ENCODE results near the gene TSEN54.

TSEN54 gene

DNA sequence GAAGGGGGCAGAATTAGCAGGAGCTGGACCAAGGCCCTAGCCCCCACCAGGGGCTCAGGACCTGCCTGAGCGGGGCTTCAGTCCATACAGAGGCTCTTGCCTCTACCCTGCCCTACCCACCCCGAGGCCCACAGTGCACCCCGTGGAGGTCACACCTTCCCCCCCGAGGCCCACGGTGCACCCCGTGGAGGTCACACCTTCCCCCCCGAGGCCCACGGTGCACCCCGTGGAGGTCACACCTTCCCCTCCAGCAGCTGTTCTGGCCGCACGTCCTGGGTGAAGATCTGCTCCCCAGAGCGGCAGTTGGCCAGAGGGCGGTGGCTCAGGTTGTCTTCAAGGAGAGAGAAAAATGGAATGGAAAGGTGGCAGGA is 12.4 kb upstream of the TSEN54 start:
- no CpG with 5 or more reads among the region's 13 CpGs for WGBS (ENCODE audit: insufficient coverage, insufficient read length)
- DNase-seq (ENCODE audit: low read depth, low spot score): no peak
- H3K36me3 ChIP-seq (ENCODE audit: control insufficient read depth, insufficient read depth, low read length): peaks cover 23% of the 10 kb centered on the region
- no peaks in the 10 kb centered on the region for H3K27me3 ChIP-seq (ENCODE audit: control insufficient read depth, insufficient read depth, low read length)
- H3K27ac ChIP-seq (ENCODE audit: low read length): no peak overlapping the region
- no peaks in the 10 kb centered on the region; the same call in 1 of the 2 replicates for H3K4me1 ChIP-seq (ENCODE audit: control insufficient read depth, insufficient read depth, low read length)
- no peaks in the 10 kb centered on the region for H3K9me3 ChIP-seq (ENCODE audit: control insufficient read depth, insufficient read depth, low read length)
- no peak overlapping the region for H3K4me3 ChIP-seq (ENCODE audit: low read length)

DNA sequence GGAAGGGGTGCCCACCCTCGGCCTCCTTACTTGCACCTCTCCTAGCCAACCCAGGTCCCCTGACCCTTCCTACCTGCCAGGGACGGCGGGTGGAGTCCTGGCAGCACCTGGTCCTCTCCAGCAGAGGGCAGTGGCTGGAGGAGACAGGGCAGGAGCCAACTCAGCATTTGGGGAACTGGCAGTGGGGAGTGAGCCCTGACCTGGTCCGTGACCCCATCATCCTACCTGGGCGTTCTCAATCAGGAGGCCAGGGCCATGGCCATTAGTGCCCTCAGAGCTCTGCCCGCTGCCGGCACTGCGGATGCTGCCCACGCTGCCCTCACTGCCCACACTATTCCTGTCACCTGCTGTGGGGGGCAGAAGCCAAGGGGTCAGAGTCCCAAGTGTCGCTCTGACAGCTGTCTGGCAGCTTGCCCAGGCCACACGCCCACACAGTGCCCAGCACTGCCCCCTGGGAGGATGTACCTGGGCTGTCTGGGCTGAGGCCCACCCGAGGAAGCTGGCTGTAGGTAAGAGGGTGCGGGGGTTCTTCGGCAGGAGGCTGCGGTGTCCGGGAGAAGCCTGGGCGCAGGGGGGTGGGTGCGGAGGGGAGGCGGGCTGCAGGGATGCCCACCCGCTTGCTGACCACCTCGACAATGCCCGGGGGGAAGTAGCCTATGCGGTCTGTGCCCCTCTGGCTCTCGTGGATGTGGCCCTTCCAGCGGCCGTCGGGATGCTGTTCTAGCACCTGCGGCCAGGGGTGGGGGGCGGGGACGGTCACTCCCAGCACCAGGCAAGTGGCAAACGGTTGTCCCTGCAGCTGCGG is 11.8 kb upstream of the TSEN54 start:
- no CpG with 5 or more reads among the region's 32 CpGs for WGBS (ENCODE audit: insufficient coverage, insufficient read length)
- DNase-seq (ENCODE audit: low read depth, low spot score): no peak
- no peaks in the 10 kb centered on the region for H3K9me3 ChIP-seq (ENCODE audit: control insufficient read depth, insufficient read depth, low read length)
- H3K4me1 ChIP-seq (ENCODE audit: control insufficient read depth, insufficient read depth, low read length): no peaks in the 10 kb centered on the region; the same call in 1 of the 2 replicates
- H3K27me3 ChIP-seq (ENCODE audit: control insufficient read depth, insufficient read depth, low read length): no peaks in the 10 kb centered on the region
- no peak overlapping the region for H3K27ac ChIP-seq (ENCODE audit: low read length)
- peaks cover 23% of the 10 kb centered on the region for H3K36me3 ChIP-seq (ENCODE audit: control insufficient read depth, insufficient read depth, low read length)
- H3K4me3 ChIP-seq (ENCODE audit: low read length): no peak overlapping the region

DNA sequence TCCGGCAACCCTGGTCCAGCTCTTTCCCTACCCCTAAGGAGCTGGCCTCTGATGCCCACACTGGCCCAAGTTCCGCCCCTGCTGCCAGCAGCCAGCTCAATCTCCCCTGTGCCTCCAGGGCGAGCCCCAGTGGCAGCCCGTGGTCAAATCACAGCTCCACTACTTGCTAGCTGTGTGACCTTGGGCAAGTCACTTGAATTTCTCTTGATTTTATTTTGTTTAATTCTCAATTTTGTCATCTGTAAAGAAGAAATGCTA is 11.2 kb upstream of the TSEN54 start:
- Histone ChIP-seq H3K36me3 (ENCODE audit: control insufficient read depth, insufficient read depth, low read length) (peaks cover 23% of the 10 kb centered on the region), H3K27ac (ENCODE audit: low read length) (no peak overlapping the region), H3K4me1 (ENCODE audit: control insufficient read depth, insufficient read depth, low read length) (no peaks in the 10 kb centered on the region; the same call in 1 of the 2 replicates), H3K4me3 (ENCODE audit: low read length) (no peak overlapping the region), H3K27me3 (ENCODE audit: control insufficient read depth, insufficient read depth, low read length) (no peaks in the 10 kb centered on the region), H3K9me3 (ENCODE audit: control insufficient read depth, insufficient read depth, low read length) (no peaks in the 10 kb centered on the region)
- no peak for DNase-seq (ENCODE audit: low read depth, low spot score)
- no CpG with 5 or more reads among the region's 4 CpGs for WGBS (ENCODE audit: insufficient coverage, insufficient read length)

DNA sequence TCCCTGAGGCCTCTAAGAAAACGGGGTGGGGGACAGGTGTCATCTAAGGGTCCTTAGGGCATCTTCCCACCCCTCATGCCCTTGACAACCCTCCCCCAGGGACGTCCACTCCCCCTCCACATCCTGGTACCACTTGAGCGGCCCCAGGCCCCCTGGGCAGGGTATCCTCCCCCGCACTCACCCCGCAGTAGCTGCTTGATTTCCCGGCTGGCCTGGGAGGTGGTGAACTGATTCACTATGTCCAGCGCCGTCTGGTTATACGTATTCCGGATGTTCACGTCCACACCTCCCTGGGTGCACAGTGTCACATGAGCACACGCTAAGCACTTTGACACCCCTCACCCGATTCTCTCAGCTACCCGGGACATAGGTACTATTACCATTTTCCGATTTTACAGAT is 10.7 kb upstream of the TSEN54 start:
- WGBS (ENCODE audit: insufficient coverage, insufficient read length): no CpG with 5 or more reads among the region's 15 CpGs
- Histone ChIP-seq H3K36me3 (ENCODE audit: control insufficient read depth, insufficient read depth, low read length) (peaks cover 23% of the 10 kb centered on the region), H3K27me3 (ENCODE audit: control insufficient read depth, insufficient read depth, low read length) (no peaks in the 10 kb centered on the region), H3K4me3 (ENCODE audit: low read length) (no peak overlapping the region), H3K4me1 (ENCODE audit: control insufficient read depth, insufficient read depth, low read length) (no peaks in the 10 kb centered on the region), H3K9me3 (ENCODE audit: control insufficient read depth, insufficient read depth, low read length) (no peaks in the 10 kb centered on the region), H3K27ac (ENCODE audit: low read length) (no peak overlapping the region)
- DNase-seq (ENCODE audit: low read depth, low spot score): no peak

DNA sequence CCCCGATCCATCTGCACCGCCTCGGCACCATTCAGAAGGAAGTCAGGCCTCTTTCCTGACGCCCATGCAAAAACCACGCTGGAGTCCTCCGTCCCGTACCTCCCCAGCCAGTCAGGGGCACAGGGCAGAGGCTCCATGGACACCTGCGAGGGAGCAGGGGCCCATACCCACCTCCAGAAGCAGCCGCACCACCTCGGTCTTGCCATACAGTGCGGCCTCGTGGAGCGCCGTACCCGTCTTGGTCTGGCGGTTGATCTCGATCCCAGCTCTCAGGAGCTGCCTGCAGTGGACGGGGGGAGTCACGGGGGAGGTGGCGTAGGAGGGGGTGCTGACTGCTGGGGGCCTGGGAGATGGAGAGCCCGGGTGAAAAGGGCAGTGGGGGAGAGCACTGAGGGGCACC is 10.2 kb upstream of the TSEN54 start:
- Histone ChIP-seq H3K27ac (ENCODE audit: low read length) (no peak overlapping the region), H3K9me3 (ENCODE audit: control insufficient read depth, insufficient read depth, low read length) (no peaks in the 10 kb centered on the region), H3K36me3 (ENCODE audit: control insufficient read depth, insufficient read depth, low read length) (peaks cover 23% of the 10 kb centered on the region), H3K27me3 (ENCODE audit: control insufficient read depth, insufficient read depth, low read length) (no peaks in the 10 kb centered on the region), H3K4me3 (ENCODE audit: low read length) (no peak overlapping the region), H3K4me1 (ENCODE audit: control insufficient read depth, insufficient read depth, low read length) (no peaks in the 10 kb centered on the region)
- DNase-seq (ENCODE audit: low read depth, low spot score): no peak
- WGBS (ENCODE audit: insufficient coverage, insufficient read length): no CpG with 5 or more reads among the region's 21 CpGs

DNA sequence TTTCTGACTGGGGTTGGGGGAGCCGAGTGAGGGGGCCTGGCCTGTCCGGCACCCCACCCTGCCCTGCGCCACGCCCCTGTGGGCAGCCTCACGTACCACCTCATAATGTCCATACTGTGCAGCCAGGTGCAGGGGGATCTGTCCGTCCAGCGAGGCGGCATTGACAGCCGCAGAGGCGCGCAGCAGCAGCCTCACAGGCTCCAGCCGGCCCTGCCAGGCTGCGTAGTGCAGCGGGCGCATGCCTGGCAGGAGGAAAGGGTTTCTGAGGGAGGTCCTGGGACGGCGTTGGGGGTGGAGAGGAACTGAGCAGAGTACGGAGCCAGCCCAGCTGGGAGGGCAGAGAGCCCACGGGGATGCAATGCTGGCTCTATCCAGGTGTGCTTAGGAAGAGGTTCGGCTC is 9.4 kb upstream of the TSEN54 start:
- no CpG with 5 or more reads among the region's 20 CpGs for WGBS (ENCODE audit: insufficient coverage, insufficient read length)
- Histone ChIP-seq H3K36me3 (ENCODE audit: control insufficient read depth, insufficient read depth, low read length) (peaks cover 23% of the 10 kb centered on the region), H3K4me1 (ENCODE audit: control insufficient read depth, insufficient read depth, low read length) (no peaks in the 10 kb centered on the region), H3K9me3 (ENCODE audit: control insufficient read depth, insufficient read depth, low read length) (no peaks in the 10 kb centered on the region), H3K4me3 (ENCODE audit: low read length) (no peak overlapping the region), H3K27me3 (ENCODE audit: control insufficient read depth, insufficient read depth, low read length) (no peaks in the 10 kb centered on the region), H3K27ac (ENCODE audit: low read length) (no peak overlapping the region)
- no peak for DNase-seq (ENCODE audit: low read depth, low spot score)

GRCh38 chr17:75507733-75508719 is 8.3 kb upstream of the TSEN54 start:
- H3K4me1 ChIP-seq (ENCODE audit: control insufficient read depth, insufficient read depth, low read length): no peaks in the 10 kb centered on the region
- no CpG with 5 or more reads among the region's 27 CpGs for WGBS (ENCODE audit: insufficient coverage, insufficient read length)
- H3K27ac ChIP-seq (ENCODE audit: low read length): no peak overlapping the region
- no peak for DNase-seq (ENCODE audit: low read depth, low spot score)
- no peak overlapping the region for H3K4me3 ChIP-seq (ENCODE audit: low read length)
- H3K9me3 ChIP-seq (ENCODE audit: control insufficient read depth, insufficient read depth, low read length): no peaks in the 10 kb centered on the region
- H3K36me3 ChIP-seq (ENCODE audit: control insufficient read depth, insufficient read depth, low read length): peaks cover 23% of the 10 kb centered on the region
- H3K27me3 ChIP-seq (ENCODE audit: control insufficient read depth, insufficient read depth, low read length): no peaks in the 10 kb centered on the region

GRCh38 chr17:75508931-75509361 is 7.4 kb upstream of the TSEN54 start:
- no peaks in the 10 kb centered on the region for H3K27me3 ChIP-seq (ENCODE audit: control insufficient read depth, insufficient read depth, low read length)
- no peak overlapping the region for H3K4me3 ChIP-seq (ENCODE audit: low read length)
- no peaks in the 10 kb centered on the region for H3K9me3 ChIP-seq (ENCODE audit: control insufficient read depth, insufficient read depth, low read length)
- 0 out of 2 replicates have a peak, but pooled peaks cover under 1% of the 10 kb centered on the region for H3K4me1 ChIP-seq (ENCODE audit: control insufficient read depth, insufficient read depth, low read length)
- peaks cover 21% of the 10 kb centered on the region for H3K36me3 ChIP-seq (ENCODE audit: control insufficient read depth, insufficient read depth, low read length)
- no peak for DNase-seq (ENCODE audit: low read depth, low spot score)
- WGBS (ENCODE audit: insufficient coverage, insufficient read length): no CpG with 5 or more reads among the region's 5 CpGs
- no peak overlapping the region for H3K27ac ChIP-seq (ENCODE audit: low read length)

DNA sequence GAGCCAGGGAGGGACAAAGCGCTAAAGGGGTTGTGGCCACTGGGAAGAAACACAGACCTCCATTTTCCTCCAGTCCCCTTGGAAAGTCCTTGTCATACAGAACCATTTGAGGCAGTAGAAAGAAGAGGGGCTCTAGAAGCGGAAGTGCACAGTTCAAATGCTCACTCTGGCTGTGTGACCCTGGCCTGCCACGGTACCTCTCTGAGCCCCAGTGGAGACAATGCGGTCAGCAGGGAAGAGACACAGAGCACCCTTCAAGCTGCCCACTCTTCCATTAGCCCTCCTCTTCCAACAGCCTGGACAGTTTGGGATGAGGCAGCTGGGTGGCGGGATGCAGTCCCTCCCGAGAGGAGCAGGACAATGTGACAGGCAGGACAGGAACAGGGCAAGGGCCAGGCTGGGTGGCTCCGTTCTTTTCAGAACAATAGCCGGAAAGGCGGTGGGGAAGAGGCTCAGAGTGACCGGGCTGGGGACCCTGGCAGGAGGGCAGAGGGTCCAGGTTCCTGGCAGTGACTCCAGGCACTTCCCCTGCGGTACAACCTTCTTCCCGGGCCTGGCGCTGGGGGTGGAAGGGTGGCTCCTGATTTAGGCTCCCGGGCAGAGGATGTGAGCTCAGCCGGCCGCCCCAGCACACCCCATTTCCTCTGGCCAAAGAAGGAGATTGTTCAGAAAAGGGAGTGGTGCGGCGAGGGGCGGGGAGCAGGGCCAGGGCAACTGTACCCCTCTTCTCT is 6.6 kb upstream of the TSEN54 start:
- peaks cover 5% of the 10 kb centered on the region; the same call in 1 of the 2 replicates for H3K4me1 ChIP-seq (ENCODE audit: control insufficient read depth, insufficient read depth, low read length)
- H3K9me3 ChIP-seq (ENCODE audit: control insufficient read depth, insufficient read depth, low read length): no peaks in the 10 kb centered on the region
- no CpG with 5 or more reads among the region's 19 CpGs for WGBS (ENCODE audit: insufficient coverage, insufficient read length)
- H3K27ac ChIP-seq (ENCODE audit: low read length): no peak overlapping the region
- no peak for DNase-seq (ENCODE audit: low read depth, low spot score)
- peaks cover 17% of the 10 kb centered on the region for H3K36me3 ChIP-seq (ENCODE audit: control insufficient read depth, insufficient read depth, low read length)
- H3K27me3 ChIP-seq (ENCODE audit: control insufficient read depth, insufficient read depth, low read length): no peaks in the 10 kb centered on the region
- no peak overlapping the region for H3K4me3 ChIP-seq (ENCODE audit: low read length)

DNA sequence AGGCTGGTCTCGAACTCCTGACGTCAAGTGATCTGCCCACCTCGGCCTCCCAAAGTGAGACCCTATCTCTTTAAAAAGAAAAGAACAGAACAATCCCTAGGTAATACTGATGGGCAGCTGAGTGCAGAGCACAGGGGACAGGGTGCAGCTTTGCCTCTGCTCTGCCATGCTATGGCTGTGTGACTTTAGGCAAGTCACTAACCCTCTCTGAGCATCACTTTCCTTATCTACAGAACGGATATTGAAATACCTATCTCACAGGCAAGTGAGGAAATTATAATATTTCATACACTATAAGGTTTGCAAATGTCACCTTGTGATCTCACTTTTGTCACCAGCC is 5.1 kb upstream of the TSEN54 start:
- Histone ChIP-seq H3K4me1 (ENCODE audit: control insufficient read depth, insufficient read depth, low read length) (peaks cover 5% of the 10 kb centered on the region; the same call in 1 of the 2 replicates), H3K27ac (ENCODE audit: low read length) (no peak overlapping the region), H3K36me3 (ENCODE audit: control insufficient read depth, insufficient read depth, low read length) (peaks cover 12% of the 10 kb centered on the region)

More for the DNA sequence above, 5.1 kb upstream of the TSEN54 start:
- no peak for DNase-seq (ENCODE audit: low read depth, low spot score)
- WGBS (ENCODE audit: insufficient coverage, insufficient read length): no CpG with 5 or more reads among the region's 4 CpGs
- H3K9me3 ChIP-seq (ENCODE audit: control insufficient read depth, insufficient read depth, low read length): no peaks in the 10 kb centered on the region
- no peak overlapping the region for H3K4me3 ChIP-seq (ENCODE audit: low read length)
- H3K27me3 ChIP-seq (ENCODE audit: control insufficient read depth, insufficient read depth, low read length): no peaks in the 10 kb centered on the region
